GM18873 (cell line): Measurements from ENCODE around the gene TNS1.

ENCODE experiments used
- ATAC-seq: cut with Tn5 transposase; IDR thresholded peaks from one replicate; pipeline ENCODE4 v1.9.1; 2021; ENCODE audit warnings: mild to moderate bottlenecking, moderate library complexity, moderate number of reproducible peaks; ENCODE audit not compliant: unreplicated experiment, low FRiP score

TNS1 gene

GRCh38 chr2:217983276-217984233 is 19.2 kb downstream of the TNS1 start:
- no peak for ATAC-seq

- no peak for ATAC-seq
Observed at GRCh38 chr2:217981971-217982370, 20.8 kb downstream of the TNS1 start.

- no peak for ATAC-seq
Observed at GRCh38 chr2:217981084-217981730, 21.6 kb downstream of the TNS1 start.

DNA sequence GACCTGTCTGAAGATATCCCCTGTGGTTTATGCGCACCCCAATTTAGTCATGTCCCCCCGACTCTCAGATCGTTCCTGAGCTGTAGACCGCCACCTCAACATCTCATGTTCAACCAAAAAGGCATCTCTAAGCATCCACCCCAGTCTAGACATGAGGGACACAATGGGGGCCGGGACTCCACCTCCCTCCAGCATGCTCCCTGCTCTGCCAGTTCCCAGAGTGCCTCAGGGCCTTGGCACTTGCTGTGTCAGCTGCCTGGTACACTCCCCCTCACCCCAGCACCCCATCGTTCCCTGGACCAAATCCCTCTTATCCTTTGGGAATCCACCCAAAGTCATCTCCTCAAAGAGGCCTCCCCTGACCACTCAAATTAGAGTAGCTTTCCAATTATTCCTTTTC is 22.2 kb downstream of the TNS1 start:
- ATAC-seq, result no peak

- no peak for ATAC-seq
Observed at GRCh38 chr2:217980036-217980435, 22.8 kb downstream of the TNS1 start.

GRCh38 chr2:217979151-217979811 is 23.5 kb downstream of the TNS1 start:
- no peak for ATAC-seq

GRCh38 chr2:217978536-217979150 is 24.2 kb downstream of the TNS1 start:
- ATAC-seq, result no peak

DNA sequence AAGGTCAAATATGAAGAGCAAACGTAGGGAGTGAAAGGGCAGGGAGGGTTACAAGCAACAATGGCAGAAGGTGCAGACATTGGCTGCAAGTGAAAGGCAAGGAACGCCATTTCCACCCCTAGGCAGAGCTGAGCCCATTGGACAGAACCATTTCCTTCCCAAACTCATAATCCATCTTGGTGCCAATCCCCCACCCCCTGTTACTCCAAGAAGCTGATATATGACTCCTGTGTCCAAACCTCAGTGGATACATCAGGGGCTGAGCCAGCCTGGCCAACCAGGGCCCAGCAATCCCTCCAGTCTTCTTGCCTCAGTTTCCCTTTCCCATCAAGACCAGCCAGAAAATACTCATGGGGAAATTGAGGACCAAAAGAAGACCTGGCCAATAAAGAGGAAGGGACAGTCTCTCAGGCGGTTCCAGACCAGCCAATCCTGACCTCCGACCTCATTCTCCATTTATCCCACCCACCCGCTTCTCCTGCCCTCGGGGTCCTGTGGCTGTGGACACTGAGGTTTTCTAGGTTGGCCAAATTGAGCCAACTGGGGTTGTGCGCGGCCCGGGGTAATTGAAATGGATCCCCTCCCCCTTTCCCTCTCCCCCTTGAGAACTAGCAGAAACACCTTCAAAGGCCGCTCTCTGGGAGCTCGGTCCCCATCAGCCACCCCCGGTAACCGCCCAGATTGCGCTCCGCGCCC is 24.8 kb downstream of the TNS1 start:
- ATAC-seq, result no peak

GRCh38 chr2:217976301-217976700 is 26.5 kb downstream of the TNS1 start:
- ATAC-seq, result no peak

DNA sequence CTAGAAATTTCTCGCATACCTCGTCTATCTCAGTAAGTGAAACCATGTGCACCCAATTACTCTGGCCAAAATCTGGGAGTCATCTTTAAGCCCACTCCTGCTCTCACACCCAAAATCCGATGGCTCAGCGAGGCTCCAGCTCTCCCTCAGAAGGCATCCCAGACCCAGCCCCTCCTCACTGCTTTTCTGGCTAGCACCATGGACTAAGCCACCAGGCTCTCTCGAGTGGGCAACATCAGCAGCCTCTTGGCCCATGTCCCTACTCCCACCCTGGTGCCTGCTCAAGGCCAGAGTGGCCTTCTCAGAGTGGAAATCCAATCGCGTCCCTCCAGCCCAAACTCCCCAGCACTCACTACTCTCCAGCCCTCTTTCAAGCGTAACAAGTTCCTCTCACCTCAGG is 27.2 kb downstream of the TNS1 start:
- ATAC-seq, result no peak

- ATAC-seq, result no peak
Observed at GRCh38 chr2:217974389-217975005, 28.3 kb downstream of the TNS1 start.

- ATAC-seq, result no peak
Observed at GRCh38 chr2:217973008-217973787, 29.6 kb downstream of the TNS1 start.

DNA sequence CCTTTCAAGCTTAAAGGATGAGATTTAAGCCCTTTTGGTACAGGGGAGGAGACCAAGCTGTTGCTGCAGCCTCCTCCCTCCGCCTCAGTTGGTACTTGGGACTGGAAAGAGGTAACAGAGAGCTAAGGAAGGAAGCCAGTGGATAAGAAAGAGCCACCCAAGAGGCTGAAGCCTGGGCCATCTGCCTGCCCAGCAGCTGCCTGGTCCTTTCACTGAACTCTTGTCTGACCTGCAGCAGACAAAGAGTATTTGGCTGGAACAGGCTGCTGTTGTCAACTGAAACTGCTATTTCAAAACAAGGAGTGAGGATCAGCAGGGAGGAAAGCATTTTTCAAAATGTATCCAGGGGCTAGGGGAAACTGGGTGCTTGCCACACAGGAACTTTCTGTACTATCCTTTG is 30.3 kb downstream of the TNS1 start:
- ATAC-seq, result no peak

DNA sequence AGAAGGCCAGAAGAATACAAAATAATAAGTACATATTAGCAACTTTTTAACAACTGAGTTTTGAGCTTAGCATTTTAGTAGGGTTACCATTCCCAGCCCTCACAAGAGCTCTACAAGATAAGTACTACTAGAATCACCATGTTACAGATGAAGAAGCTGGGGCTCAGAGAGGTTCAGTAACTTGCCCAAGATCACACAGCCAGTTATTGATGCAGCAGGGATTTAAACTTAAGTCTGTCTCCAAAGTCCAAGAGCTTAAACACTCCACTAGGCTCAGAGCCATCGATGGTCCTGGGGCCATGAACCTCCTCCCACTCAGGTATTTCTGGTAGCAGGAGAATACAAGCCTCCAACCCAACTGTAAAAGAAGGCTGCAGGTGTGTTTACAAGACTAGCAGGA is 30.8 kb downstream of the TNS1 start:
- no peak for ATAC-seq

GRCh38 chr2:217971166-217971565 is 31.6 kb downstream of the TNS1 start:
- no peak for ATAC-seq

GRCh38 chr2:217970206-217970605 is 32.6 kb downstream of the TNS1 start:
- no peak for ATAC-seq

DNA sequence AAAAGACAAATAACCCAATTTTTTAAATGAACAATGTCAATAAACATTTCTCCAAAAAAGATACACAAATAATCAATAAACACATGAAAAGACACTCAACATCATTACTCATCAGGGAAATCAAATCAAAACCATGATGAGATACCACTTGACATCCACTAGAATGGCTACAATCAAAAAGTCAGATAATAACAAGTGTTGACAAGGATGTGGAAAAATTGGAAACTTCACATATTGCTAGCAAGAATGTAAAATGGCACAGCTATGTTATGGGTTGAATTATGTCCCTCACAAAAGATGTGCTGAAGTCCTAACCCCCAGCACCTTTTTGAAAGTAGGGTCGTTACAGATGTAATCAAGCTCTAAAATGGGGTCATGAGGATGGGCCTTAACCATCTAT is 33.2 kb downstream of the TNS1 start:
- ATAC-seq, result no peak

GRCh38 chr2:217968023-217968422 is 34.8 kb downstream of the TNS1 start:
- no peak for ATAC-seq

DNA sequence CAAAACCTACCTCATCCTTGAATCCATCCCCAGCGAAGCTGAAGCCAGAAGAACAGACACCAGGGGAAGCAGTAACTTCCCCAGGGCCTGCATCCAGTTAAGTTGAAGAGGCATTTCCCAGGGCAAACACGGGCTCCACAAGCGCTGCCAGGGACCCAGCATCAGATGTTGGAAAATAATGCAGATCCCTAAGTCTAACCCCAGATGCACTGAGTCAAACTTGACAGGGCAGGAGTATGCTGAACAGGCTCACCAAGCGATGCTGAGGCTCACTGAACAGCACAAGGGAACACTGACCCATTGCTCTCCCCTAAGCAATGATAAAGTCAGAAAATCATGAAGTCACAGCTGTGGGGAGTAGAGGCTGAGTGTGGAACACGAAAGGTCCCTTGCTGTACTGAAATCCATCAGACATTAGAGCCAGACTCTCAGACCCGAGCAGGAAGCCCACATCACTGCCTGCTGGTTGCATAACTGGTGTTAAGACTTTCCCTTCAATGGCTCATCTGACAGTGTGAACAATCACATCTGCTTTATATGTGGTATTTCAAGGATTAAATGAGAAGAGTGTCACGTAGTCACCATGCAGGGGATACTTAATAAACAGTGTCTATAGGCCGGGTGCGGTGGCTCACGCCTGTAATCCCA is 36.2 kb downstream of the TNS1 start:
- no peak for ATAC-seq
